Neuronal stem cell (in vitro differentiated cells): ENCODE results near the gene WWC1.
"Not testable (repeated sequence)": the region's sequence is repeated elsewhere in the genome, so short reads cannot be mapped to it uniquely, and the experiment has no call there.

Experiments
- DNase-seq: peaks from one replicate; pipeline ENCODE4 v3.0.0-alpha.2; 2013; ENCODE audit warnings: low spot score
- H2AFZ ChIP-seq: one replicate; pipeline ENCODE4 v1.6.1; 2013; ENCODE audit warnings: mild to moderate bottlenecking, low read length, inconsistent platforms
- H2AK5ac ChIP-seq: 2 replicates; pipeline ENCODE4 v1.6.1; 2013; ENCODE audit warnings: low read depth, mild to moderate bottlenecking, inconsistent platforms, low read length, moderate library complexity, mixed read lengths
- H2BK120ac ChIP-seq: 2 replicates; pipeline ENCODE4 v1.6.1; 2013; ENCODE audit warnings: low read depth, mild to moderate bottlenecking, inconsistent platforms, low read length, moderate library complexity, mixed read lengths
- H2BK12ac ChIP-seq: one replicate; pipeline ENCODE4 v1.6.1; 2013; ENCODE audit warnings: low read length, inconsistent platforms
- H2BK15ac ChIP-seq: 2 replicates; pipeline ENCODE4 v1.6.1; 2013; ENCODE audit warnings: mild to moderate bottlenecking, low read length, inconsistent platforms, mixed read lengths
- H2BK5ac ChIP-seq: one replicate; pipeline ENCODE4 v1.6.1; 2013; ENCODE audit warnings: inconsistent platforms, mild to moderate bottlenecking, low read length, moderate library complexity
- H3K14ac ChIP-seq: one replicate; pipeline ENCODE4 v1.6.1; 2013; ENCODE audit warnings: low read length, inconsistent platforms
- H3K18ac ChIP-seq: 2 replicates; pipeline ENCODE4 v1.6.1; 2013; ENCODE audit warnings: low read length, inconsistent platforms
- H3K23ac ChIP-seq: 2 replicates; pipeline ENCODE4 v1.6.1; 2013; ENCODE audit warnings: low read depth, mild to moderate bottlenecking, mixed read lengths, low read length, inconsistent platforms; ENCODE audit not compliant: poor library complexity
- H3K27ac ChIP-seq: replicated peaks from 3 replicates; pipeline ENCODE4 v1.5.1; 2013; ENCODE audit warnings: low read length, inconsistent platforms
- H3K27me3 ChIP-seq, 3 experiments: 2 replicates each; pipeline ENCODE4 v1.6.1; 2013; ENCODE audit warnings: low read length in 3 of 3, mild to moderate bottlenecking in 2 of 3, inconsistent platforms in 1 of 3, low read depth in 1 of 3, mixed read lengths in 1 of 3, moderate library complexity in 1 of 3; ENCODE audit not compliant: control insufficient read depth in 3 of 3, insufficient read depth in 3 of 3
- H3K36me3 ChIP-seq, 2 donors: replicated peaks in 1 of 2; 2 replicates each; pipeline ENCODE4 v1.6.1; 2013; ENCODE audit warnings: low read length in 2 of 2; ENCODE audit not compliant: control insufficient read depth in 2 of 2, insufficient read depth in 2 of 2
- H3K4ac ChIP-seq: 2 replicates; pipeline ENCODE4 v1.6.1; 2013; ENCODE audit warnings: inconsistent platforms, mild to moderate bottlenecking, low read length, moderate library complexity
- H3K4me1 ChIP-seq, 2 donors: 1 replicate in 1 of 2; 2 replicates in 1 of 2; pipeline ENCODE4 v1.6.1; 2013; ENCODE audit warnings: low read length in 2 of 2, low read depth in 1 of 2; ENCODE audit not compliant: control insufficient read depth in 2 of 2, insufficient read depth in 1 of 2
- H3K4me2 ChIP-seq: one replicate; pipeline ENCODE4 v1.6.1; 2013; ENCODE audit warnings: mild to moderate bottlenecking, low read length, inconsistent platforms; ENCODE audit not compliant: insufficient read depth, poor library complexity, severe bottlenecking
- H3K4me3 ChIP-seq, 2 donors: 2 replicates each; pipeline ENCODE4 v1.5.1; 2013; ENCODE audit warnings: low read length in 2 of 2, mild to moderate bottlenecking in 2 of 2, inconsistent platforms in 1 of 2, moderate library complexity in 1 of 2
- H3K79me1 ChIP-seq: one replicate; pipeline ENCODE4 v1.6.1; 2013; ENCODE audit warnings: low read depth, mild to moderate bottlenecking, inconsistent platforms, low read length, moderate library complexity
- H3K9ac ChIP-seq: one replicate; pipeline ENCODE4 v1.6.1; 2013; ENCODE audit warnings: mild to moderate bottlenecking, low read depth, low read length, inconsistent platforms; ENCODE audit not compliant: poor library complexity
- H3K9me3 ChIP-seq, 2 donors: replicated peaks in 1 of 2; 2 replicates each; pipeline versions ENCODE3 to v1.6.1; 2013; ENCODE audit warnings: low read length in 2 of 2, mild to moderate bottlenecking in 2 of 2, inconsistent platforms in 1 of 2, low read depth in 1 of 2, mixed read lengths in 1 of 2, moderate library complexity in 1 of 2; ENCODE audit not compliant: control insufficient read depth in 2 of 2, insufficient read depth in 1 of 2
- H4K8ac ChIP-seq: one replicate; pipeline ENCODE4 v1.6.1; 2013; ENCODE audit warnings: low read depth, mild to moderate bottlenecking, inconsistent platforms, low read length, moderate library complexity
- H4K91ac ChIP-seq: one replicate; pipeline ENCODE4 v1.6.1; 2013; ENCODE audit warnings: low read length, low read depth, mild to moderate bottlenecking, inconsistent platforms; ENCODE audit not compliant: poor library complexity
- WGBS, 2 donors: extraction: QIAGEN DNeasy Blood & Tissue Kit; methylation state at CpG; one replicate each; pipeline ENCODE4 v1.1.7; 2013; ENCODE audit warnings: missing lambda C conversion rate in 2 of 2, mixed read lengths in 1 of 2; ENCODE audit not compliant: insufficient read length in 2 of 2, insufficient replicate concordance in 1 of 2; ENCODE audit errors: extremely low coverage in 2 of 2; 5-methylcytosine and 5-hydroxymethylcytosine counted together

WWC1 gene

GRCh38 chr5:168435340-168435739 is 143.9 kb downstream of the WWC1 start:
- not testable (repeated sequence) for H3K27ac ChIP-seq, H3K79me1 ChIP-seq, H3K18ac ChIP-seq, H3K9ac ChIP-seq, H3K4ac ChIP-seq, DNase-seq, H3K27me3 ChIP-seq, H4K91ac ChIP-seq, H2BK15ac ChIP-seq, H2BK120ac ChIP-seq, H2BK12ac ChIP-seq, H3K4me2 ChIP-seq, H3K4me3 ChIP-seq, H3K23ac ChIP-seq, H3K14ac ChIP-seq, H4K8ac ChIP-seq, H2AFZ ChIP-seq, H2BK5ac ChIP-seq, H3K9me3 ChIP-seq
- WGBS, 2 donors, result no CpG with 5 or more reads among the region's 4 CpGs
- H3K36me3 ChIP-seq, result peaks cover 0 to 21% of the 10 kb centered on the region in 2 donors
- peak overlapping the region; percentile 6 for H2AK5ac ChIP-seq
- H3K4me1 ChIP-seq, result peaks cover 12 to 17% of the 10 kb centered on the region in 2 donors

GRCh38 chr5:168438349-168438748 is 146.9 kb downstream of the WWC1 start:
- Histone ChIP-seq H2AFZ (no peak overlapping the region), H3K9ac (no peak overlapping the region), H2AK5ac (no peak overlapping the region), H3K9me3 (no peaks in the 10 kb centered on the region), H3K27ac (no peak overlapping the region), H3K4me1 (peaks cover 12 to 13% of the 10 kb centered on the region in 2 donors), H2BK12ac (no peak overlapping the region), H3K36me3 (peaks cover 3 to 13% of the 10 kb centered on the region in 2 donors), H3K27me3 (no peaks in the 10 kb centered on the region), H2BK15ac (no peak overlapping the region), H3K79me1 (no peaks in the 10 kb centered on the region), H3K4ac (no peak overlapping the region), H3K4me3 (no peak overlapping the region), H2BK5ac (no peak overlapping the region), H3K14ac (no peak overlapping the region), H4K91ac (no peak overlapping the region), H3K23ac (no peak overlapping the region), H4K8ac (no peak overlapping the region), H2BK120ac (no peak overlapping the region), H3K18ac (no peak overlapping the region), H3K4me2 (no peak overlapping the region)
- WGBS, 2 donors, result no CpG with 5 or more reads among the region's 5 CpGs
- no peak for DNase-seq

GRCh38 chr5:168443533-168443932 is 152.1 kb downstream of the WWC1 start:
- no peak for DNase-seq
- H2AFZ ChIP-seq, result no peak overlapping the region
- peaks cover 8 to 30% of the 10 kb centered on the region in 2 donors for H3K36me3 ChIP-seq

GRCh38 chr5:168443950-168444700 is 152.7 kb downstream of the WWC1 start:
- Histone ChIP-seq H3K14ac (peak overlapping the region; percentile 27), H2BK15ac (no peak overlapping the region), H2BK5ac (no peak overlapping the region), H2AFZ (no peak overlapping the region), H3K4me2 (no peak overlapping the region), H3K79me1 (no peaks in the 10 kb centered on the region), H3K4ac (no peak overlapping the region), H3K9ac (peak overlapping the region; percentile 22), H3K27ac (no peak overlapping the region), H2AK5ac (peak overlapping the region; percentile 29), H3K23ac (no peak overlapping the region), H3K27me3 (no peaks in the 10 kb centered on the region), H3K18ac (no peak overlapping the region), H3K4me1 (peaks cover 7 to 21% of the 10 kb centered on the region in 2 donors), H4K8ac (no peak overlapping the region), H3K9me3 (peaks cover 0 to 3% of the 10 kb centered on the region in 2 donors), H3K36me3 (peaks cover 8 to 30% of the 10 kb centered on the region in 2 donors), H4K91ac (no peak overlapping the region), H2BK12ac (peak overlapping the region; percentile 10), H2BK120ac (no peak overlapping the region), H3K4me3 (no peak overlapping the region)
- no peak for DNase-seq
- WGBS, 2 donors, result no CpG with 5 or more reads among the region's 4 CpGs

More at GRCh38 chr5:168443533-168443932, 152.1 kb downstream of the WWC1 start:
- Histone ChIP-seq H3K14ac (no peak overlapping the region), H3K79me1 (no peaks in the 10 kb centered on the region), H2BK5ac (no peak overlapping the region), H3K27ac (no peak overlapping the region), H3K4me3 (no peak overlapping the region), H2BK12ac (no peak overlapping the region), H2BK120ac (no peak overlapping the region), H2AK5ac (no peak overlapping the region), H3K23ac (no peak overlapping the region), H3K27me3 (no peaks in the 10 kb centered on the region), H3K18ac (no peak overlapping the region), H3K9ac (no peak overlapping the region), H4K8ac (no peak overlapping the region), H4K91ac (no peak overlapping the region), H3K4me1 (peaks cover 7 to 21% of the 10 kb centered on the region in 2 donors), H3K4me2 (no peak overlapping the region), H3K4ac (no peak overlapping the region), H3K9me3 (no peaks in the 10 kb centered on the region), H2BK15ac (no peak overlapping the region)
